ENCODE data around the gene ARF3. TPM values are rescaled to one million over a fixed set of nuclear protein-coding genes. Genes with fewer than 3 reads are reported as not detected.
"Not testable (repeated sequence)": the region's sequence is repeated elsewhere in the genome, so short reads cannot be mapped to it uniquely, and the experiment has no call there.

The ARF3 gene
- total RNA-seq, 1 experiment from 2014 or later = 76.3 TPM

DNA sequence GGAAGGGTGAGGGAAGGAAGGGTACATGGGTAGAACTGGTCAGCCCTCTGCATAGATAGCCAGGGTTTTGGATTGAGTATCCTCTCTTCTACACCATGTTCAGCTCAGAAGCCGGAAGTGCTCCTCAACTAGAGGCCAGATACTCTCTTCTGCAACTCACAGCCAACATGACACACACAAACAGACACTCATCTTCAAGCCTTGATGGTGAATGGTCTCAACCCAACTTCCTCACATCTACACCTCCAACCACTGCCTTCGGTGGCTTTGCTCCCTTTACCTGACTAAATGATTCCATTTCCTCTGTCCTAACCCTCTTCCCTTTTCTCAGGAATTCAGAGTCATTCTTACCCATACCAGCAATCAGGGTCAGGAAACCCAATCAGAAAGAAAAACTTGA, 24.4 kb downstream of the ARF3 start:
- DNase-seq (ENCODE audit: low spot score) = no peak

DNA sequence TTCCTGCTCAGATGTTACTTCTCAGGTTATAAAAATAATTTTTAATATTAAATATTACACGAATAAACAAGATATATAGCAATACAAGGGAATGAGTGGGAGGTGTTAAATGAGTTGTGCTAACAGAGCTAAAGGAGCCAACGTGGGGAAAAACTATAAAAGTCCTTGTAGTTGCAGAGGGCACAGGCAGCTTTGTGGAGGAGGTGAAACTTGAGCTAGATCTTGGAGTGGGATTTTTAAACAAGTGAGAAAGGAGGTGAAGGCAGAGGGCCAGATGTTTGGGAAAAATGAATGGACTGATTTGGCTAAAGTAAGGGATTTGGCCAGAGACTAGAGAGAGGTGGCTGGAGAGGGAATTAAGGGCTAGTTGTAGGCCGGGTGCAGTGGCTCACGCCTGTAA, 26.8 kb downstream of the ARF3 start:
- no peak for DNase-seq (ENCODE audit: low spot score)

- no peak for DNase-seq (ENCODE audit: low spot score)
Observed at GRCh38 chr12:48929551-48929950, 27.7 kb downstream of the ARF3 start.

GRCh38 chr12:48927261-48927660, 30.0 kb downstream of the ARF3 start:
- no peak for DNase-seq (ENCODE audit: low spot score)

DNA sequence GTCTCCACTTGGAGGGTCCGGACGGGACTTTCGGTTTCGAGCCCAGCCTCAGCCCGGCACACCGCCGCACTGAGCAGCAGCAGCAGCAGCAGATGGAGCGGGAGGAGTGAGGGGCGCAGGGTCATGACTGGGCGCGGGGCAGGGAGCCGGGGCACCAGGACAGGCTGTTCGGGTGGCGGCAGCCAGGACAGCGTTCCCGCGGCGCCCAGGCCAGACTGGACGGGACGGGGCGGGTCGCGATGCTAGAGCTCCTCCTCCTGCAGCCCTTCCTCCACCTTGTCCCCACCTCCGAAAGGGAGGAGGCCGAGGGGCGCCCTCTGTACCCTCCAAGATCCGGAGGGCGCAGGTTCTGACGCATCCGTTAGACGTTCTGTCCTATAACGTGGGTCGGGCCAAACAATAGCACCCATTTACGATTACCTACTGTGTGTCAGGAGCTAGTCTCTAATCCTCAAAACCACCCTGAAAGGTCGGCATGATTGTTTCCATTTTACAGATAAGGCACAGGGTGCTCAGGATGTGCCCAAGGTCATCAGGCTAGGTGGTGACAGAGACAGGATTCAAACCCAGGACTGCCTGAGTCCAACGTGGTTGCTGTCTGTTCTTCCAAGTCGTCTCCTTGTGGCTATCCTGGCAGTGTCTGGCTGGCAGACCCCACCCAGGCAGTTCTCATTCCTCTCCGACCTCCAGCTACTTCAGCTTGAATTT, 31.8 kb downstream of the ARF3 start, which contains the start of gene FKBP11:
Gene FKBP11 (minus strand): TSS at position 189 of the 708 bp plus-strand sequence. CDS start 64 bp downstream, at position 125.
- DNase-seq (ENCODE audit: low spot score) = peak; percentile 43

DNA sequence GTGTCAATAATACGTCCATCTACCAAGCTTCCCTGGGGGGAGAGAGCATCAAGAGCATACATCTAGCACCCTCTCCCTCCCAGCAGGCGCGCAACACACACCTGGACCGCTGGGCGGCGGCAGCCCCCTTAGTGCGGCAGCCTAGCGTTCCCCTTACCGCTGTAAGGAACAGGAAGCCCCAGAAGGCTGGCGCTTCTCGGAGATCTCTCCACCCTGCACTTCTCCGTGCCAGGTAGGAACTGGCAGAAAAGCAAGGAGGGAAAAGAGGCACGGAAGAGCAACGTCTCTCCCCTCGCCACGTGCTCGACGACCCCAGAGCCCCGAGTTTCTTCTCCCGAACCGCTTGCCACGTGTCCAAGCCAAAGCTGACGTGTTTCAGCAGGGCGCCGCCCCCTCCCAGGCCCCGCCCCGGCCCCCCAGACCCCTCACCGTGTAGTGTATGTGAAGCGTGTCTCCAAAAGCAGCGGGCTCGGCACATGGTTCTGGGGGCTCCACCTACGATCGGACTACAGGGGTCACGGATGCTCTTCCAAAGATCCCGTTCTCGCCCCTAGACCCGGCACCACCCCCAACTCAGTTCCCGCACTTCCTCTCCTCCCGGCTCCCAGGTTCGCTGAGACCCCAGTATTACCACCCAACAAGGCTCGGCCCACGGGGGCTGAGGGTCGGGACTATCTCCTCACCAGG, 32.5 kb downstream of the ARF3 start:
- DNase-seq (ENCODE audit: low spot score) = peak; percentile 66

DNA sequence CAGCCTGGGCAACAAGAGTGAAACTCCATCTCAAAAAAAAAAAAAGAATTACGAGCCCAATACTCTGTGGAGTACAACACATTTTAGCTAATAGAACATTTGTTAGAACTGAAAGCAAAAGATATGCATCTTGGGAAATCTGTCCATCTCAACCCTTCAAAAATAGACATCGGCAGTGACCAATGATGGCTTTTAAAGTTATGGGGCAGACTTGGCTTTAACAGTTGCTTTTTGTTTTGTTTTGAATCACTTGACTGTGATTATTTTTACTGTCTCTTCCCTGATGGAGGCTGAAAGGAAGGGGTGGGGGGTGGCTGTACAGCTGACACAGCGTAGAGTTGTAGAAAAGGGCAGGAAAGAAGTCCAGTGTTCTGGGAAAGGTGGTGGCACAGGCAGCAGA, 34.2 kb downstream of the ARF3 start:
- no peak for DNase-seq (ENCODE audit: low spot score)

DNA sequence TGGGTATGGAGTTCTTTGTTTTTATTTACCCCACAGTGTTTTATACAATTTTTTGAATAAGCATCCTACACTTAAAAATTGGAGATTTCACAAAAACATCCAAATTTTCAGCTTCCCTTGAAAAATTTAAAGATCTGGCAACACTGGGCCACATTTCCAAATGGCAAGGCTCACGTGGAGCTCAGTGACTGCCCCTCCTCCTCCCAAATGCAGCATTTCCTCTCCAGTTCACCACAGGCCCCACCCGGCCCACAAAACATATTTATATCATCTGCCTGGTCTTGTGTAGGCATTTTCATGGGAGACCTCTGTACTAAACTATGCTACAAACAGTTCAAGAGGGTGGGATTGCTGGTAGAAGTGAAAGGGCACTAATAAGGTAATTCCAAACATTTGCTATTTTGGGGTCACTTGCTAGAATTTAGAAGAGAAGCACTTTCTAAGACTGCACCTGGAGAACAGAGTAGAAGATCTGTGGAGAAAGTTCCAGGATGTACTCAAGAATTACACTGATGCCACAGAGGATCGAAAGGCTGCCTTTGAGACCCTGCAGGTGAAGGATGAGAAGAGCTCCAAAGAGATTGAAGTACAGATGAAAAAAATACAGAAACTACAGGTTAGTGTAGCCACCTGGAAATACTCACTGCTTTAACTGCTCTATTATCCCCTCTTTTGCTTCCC, 39.3 kb downstream of the ARF3 start:
- DNase-seq (ENCODE audit: low spot score) = no peak

- no peak for DNase-seq (ENCODE audit: low spot score)
Observed at GRCh38 chr12:48910196-48910595, 47.1 kb downstream of the ARF3 start.

DNA sequence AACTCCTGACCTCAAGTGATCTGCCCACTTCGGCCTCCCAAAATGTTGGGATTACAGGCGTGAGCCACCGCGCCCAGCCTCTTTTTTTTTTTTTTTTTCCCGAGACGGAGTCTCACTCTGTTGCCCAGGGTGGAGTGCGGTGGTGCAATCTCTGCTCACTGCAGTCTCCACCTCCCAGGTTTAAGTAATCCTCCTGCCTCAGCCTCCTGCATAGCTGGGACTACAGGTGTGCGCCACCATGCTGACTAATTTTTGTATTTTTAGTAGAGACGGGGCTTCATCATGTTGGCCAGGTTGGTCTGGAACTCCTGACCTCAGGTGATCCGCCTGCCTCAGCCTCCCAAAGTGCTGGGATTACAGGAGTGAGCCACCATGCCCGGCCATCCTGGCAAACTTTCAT, 47.6 kb downstream of the ARF3 start:
- not testable (repeated sequence) for DNase-seq (ENCODE audit: low spot score)

- no peak for DNase-seq (ENCODE audit: low spot score)
Observed at GRCh38 chr12:48907245-48907644, 50.0 kb downstream of the ARF3 start.

DNA sequence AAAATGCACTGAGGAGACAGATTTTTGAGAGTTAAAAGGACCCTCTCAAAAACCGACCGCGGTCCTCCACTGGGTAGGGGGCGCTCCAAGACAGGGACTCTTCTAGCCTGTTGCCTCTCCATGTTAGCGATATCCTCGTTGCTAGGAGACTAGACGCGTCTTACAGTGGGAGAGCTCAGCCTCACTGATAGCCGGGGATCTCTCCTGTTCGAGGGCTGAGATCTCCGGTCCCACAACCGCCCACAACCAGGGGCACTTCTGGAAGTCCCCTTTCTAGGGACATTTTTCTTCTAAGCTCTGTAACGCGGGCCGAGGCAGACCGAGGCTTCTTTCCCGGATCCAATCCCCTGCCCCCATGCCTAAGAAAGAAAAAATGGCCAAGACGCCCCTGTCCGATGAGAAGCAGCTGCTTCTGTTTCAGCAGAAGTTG, 53.3 kb downstream of the ARF3 start:
- no peak for DNase-seq (ENCODE audit: low spot score)

DNA sequence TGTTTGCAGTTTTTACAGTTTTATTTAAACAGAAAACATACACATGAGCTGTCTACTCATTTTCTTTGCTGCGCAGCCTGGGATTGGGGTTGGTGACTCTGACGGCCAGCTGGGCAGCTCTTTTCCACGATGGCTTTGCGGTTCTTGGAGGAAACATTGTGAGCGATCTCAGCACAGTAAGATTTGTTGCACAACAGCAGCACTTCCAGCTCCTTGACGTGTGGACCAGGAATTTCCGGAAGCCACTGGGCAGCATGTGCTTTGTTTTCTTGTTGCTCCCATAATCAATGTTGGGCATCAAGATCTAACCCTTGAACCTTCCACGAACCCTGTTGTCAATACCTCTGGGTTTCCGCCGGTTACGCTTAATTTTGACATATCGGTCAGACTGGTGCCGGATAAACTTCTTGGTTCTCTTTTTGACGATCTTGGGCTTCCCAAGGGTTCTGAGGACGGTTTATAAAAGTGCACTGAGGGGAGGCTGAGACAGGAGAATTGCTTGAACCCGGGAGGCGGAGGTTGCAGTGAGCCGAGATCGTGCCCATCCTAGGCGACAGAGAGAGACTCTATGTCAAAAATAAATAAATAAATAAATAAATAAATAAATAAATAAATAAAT, 53.8 kb downstream of the ARF3 start:
- DNase-seq (ENCODE audit: low spot score) = no peak

DNA sequence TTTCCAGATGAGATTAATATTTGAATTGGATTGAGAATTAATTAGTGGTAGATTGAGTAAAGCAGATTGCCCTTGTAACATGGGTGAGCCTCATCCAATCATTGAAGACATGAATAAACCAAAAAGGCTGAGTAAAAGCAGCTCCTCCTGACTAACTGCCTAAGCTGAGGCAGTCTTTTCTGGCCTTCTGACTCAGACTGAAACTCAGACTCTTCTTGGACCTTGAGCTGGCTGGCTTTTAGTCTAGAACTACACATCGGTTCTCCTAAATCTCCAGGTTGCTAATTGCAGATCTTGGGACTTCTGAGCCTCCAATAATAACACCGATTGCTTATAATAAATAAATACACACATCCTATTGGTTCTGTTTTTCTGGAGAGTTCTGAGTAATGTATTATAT, 56.0 kb downstream of the ARF3 start:
- DNase-seq (ENCODE audit: low spot score) = no peak

DNA sequence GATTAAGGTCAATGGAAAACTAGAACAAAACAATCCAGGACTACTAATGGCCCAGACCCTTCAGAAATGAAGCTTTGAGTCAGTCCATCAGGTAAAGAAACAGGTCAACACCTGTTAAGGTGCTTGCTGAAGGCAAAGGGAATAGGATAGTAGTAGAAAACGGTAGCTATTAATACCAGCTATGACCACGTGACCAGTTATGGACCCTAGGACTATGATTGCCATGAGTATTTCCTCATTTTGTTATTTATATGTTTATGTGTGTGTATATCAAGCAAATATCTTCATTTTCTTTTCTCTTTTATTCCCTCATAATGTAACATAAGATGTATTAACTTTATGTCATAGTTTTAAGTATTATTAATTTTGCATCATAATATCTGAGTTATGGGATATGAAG, 57.6 kb downstream of the ARF3 start:
- no peak for DNase-seq (ENCODE audit: low spot score)

DNA sequence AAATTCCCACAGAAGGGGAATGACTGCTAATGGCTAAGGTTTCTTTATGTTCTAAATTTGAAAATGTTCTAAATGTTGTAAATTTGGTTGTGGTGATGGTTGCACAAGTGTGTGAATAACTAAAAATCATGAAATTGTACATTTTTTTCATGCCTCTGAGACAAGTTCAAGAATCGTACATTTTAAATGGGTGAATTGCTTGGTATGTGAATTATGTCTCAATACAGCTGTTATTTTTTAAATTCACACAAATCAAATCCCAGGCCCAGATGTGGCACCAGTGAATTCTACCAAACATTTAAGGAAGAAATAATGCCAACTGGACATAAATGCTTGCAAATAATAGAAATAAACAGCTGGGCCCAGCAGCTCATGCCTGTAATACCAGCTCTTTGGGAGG, 63.0 kb downstream of the ARF3 start:
- DNase-seq (ENCODE audit: low spot score) = no peak

DNA sequence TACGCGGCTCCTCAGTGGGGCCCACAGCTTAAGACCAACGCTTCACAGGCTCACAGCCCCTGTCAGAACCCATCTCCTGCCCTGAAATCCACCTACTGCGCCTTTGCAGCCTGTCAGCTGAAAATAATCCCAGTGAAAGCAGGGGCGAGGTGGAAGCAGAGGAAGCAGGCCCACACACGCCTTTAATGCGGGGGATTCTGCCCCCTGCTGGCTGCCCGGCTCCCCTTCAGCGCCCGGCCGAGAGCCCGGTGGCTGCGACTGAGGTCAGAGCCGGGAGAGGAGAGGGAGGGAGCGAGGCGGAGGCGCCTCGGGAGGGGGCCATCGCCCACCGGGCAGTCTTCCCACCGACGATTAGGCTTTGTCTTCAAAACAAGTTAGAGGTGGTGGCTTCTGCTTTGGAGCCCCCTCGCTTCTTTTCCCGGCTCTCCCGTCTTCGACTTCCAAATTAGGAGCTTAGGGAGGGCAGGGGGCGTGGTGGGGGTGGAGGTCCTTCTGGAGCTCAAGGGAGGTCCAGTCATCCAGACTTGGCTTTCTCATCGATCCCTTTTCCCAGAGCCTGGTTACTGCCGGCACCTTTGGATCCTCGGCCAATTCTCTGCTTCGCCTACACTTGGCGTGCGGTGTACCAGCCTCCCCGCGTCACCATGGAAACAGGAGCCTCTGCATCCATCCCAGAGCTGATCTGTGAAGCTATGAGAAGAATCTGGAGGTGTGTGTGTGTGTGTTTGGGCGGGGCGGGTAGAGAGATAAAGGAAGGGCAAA, 66.4 kb downstream of the ARF3 start:
- peak; percentile 82 for DNase-seq (ENCODE audit: low spot score)

DNA sequence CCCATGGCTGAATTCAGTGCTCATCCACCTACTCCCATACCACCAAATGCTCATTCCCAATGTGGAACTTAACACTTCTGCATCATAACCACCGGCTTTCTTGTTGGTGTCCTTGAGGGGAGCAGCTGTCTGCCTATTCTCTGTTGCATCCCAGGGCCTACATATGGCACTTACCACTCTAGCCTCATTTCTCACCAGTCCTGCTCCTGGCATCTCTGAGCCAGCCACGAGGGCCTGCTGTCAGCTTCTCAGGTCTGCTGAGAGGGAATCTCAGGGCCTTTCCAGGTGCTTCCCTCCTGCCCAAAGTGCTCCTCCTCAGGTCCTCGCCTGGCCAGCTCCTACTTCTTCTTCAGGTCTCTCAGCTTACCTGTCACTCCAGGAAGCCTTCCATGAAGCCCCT, 67.6 kb downstream of the ARF3 start:
- DNase-seq (ENCODE audit: low spot score) = no peak

Data from HT-29 (cell line).